Activated CD8-positive, alpha-beta memory T cell treated with anti-CD3 and anti-CD28 coated beads for 48 hours (primary cell): ENCODE results near the gene SEMA5B.

Source experiments
- DNase-seq, 3 experiments: peaks; one replicate each; pipeline ENCODE4 v3.0.0-alpha.2; 2020; ENCODE audit warnings: low read depth in 2 of 3, low spot score in 2 of 3

Gene SEMA5B

GRCh38 chr3:122974764-122975162 is 52.8 kb downstream of the SEMA5B start:
- no peak for DNase-seq

- DNase-seq = no peak
These were observed 53.5 kb downstream of the SEMA5B start for GRCh38 chr3:122973893-122974615.

DNA sequence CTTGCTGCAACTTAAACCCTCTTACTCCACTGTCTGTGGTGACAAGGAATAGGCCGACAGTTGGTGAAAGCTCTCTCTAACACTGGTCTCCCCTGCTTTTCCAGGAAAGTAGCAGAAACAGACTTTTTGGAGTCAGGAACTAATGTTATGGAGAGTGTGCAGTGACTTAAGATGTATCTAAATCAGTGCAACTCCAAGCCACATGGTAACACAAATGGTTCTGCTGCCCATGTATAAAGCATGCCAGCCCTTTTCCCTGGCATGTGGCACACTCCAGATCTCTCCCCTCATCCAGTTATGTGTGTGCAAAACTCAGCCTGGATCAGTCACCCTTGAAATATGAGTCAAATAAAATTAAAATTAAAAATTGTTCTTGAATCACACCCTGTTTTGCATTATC is 55.4 kb downstream of the SEMA5B start:
- DNase-seq = no peak

DNA sequence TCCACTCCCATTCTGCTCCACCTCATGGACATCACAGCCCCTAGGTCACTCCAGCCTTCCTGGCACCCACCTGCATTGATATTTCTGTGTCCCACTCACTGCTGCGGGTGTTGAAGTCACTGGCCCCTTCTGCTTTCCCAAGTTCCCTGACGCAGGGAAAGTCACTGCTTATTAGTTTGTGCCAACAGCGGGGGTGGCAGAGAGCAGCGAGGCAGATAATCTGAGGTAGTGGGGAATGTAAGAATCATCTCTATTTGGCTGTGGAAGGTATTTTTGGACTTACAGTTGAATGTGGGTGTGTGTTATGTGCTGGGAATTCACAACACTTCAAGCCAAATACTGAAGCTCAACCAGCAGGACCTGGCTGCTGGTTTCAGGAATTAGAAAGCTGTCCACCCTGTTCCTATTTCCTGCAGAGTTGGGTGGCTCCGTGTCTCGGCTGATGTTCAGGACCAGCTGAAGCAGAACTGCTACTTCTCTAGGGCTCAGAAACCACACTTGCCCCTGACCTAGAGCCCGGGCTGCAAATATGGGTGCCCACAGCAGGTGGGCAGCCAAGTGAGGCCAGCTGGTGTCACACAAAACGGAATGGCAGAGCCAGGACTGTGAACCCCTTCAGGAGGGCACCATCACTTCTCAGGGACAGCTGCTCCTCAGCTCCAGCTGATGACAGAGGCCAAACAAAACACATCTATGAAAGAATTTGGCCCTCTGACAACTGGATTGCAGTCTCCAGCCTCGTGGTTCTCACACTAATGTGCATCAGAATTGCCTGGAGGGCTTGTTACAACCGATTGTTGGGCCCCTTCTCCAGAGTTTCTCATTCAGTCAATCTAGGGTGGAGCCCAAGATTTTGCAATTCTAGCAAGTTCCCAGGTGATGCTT is 57.7 kb downstream of the SEMA5B start:
- no peak for DNase-seq

GRCh38 chr3:122967765-122968164 is 59.8 kb downstream of the SEMA5B start:
- DNase-seq = no peak

DNA sequence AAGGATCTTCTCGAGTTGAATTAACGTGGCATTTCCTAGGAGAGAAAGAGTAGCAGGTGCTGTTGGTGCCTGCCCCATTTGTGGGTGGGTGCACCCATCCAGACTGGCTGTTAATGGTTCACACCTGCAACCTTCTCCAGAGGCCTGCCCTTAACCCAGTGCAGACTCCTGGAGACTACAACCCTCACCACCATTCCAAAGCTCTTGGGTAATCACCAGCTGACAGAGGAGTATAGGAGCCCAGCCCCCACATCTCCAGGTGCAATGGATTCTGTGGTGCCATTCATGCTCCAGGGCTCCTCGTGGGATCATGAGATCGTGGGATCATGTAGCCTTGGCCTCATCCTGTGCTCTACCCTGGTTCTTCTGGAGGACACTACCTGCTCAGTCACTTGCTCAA is 60.2 kb downstream of the SEMA5B start:
- no peak for DNase-seq

DNA sequence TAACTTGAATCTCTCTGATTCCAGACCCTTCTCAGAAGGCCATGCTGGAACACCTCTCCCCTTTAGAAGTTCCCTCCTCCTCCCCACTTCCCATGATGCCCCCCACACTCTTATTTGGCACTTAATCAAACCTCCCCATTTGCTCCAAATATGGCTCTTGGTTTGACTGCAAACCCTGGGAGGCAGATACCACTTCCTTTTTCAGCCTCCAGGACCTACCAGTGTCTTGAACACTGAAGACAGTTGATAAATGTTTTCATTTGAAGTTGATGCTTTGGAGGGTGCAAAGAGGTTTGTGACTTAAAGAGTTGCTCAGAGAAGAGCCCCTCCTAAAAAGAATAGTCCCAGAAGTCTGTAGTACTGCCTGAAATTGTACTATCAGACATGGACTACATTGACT is 61.5 kb downstream of the SEMA5B start:
- DNase-seq = no peak

DNA sequence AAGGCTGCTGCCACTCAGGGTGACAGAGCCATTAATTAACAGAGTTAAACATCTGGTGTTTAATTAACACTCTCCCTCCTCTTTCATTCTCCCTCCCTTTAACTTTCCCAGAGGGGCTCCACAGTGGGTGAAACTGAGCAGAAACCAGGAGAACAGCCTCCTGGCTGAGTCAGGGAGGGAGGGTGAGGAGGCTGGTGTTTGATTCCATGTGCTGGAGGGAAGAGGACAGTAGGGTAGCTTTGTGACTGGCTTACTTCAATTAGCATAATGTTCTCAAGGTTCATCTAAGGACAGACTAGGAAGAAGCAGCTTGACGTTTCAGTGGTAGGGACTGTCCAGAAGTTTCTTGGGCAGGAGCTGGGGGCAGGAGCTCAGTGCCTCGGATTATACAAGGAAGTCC is 62.8 kb downstream of the SEMA5B start:
- DNase-seq = no peak

DNA sequence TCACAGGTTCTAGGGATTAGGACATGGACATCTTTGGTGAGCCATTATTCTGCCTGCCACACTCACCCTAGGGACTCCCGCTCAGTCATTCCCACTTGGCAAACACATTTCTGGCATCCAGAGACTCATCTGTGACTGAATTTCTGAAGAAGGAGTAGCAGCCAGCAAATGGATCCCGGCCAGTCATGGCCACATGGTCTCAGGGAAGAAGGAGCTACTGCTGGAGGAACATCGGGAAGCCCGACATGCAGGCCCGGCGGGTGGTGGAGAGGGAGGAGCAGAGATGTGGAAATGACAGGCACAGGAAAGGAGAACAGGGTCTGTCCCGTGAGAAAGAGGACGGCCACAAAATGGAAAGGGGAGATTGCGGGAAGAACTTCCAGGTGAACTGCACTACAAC is 65.4 kb downstream of the SEMA5B start:
- DNase-seq = no peak

DNA sequence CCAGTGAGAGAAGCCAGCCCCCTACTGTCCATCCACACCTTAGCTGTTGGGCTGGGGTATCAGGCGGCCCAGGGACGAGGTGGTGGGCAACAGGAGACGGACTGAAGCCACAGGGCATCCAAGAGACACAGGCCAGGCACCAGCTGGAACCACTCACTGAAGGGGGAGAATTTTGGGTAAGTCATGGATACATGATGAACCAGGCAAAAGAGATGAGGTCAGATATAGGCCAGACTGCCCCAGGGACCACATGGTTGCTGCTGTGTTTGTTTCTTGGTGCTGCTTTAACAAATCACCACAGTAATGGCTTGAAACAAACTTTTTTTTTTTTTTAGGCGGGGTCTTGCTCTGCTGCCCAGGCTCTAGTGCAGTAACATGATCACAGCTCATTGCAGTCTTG is 66.4 kb downstream of the SEMA5B start:
- DNase-seq = no peak

DNA sequence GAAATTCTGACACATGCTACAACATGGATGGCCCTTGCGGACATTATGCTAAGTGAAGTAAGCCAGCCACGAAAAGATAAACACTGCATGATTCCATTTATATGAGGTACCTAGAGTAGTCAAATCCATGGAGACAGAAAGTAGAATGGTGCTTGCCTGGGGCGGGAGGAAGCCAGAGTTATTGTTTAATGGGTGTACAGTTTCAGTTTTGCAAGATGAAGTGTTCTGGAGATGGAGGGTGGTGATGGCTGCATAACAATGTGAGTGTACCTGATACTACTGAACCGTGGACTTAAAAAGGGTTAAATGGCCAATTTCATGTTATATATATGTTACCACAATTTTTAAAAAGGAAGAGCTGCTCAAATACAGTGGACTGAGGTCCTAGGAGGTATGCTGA is 66.9 kb downstream of the SEMA5B start:
- DNase-seq = no peak

GRCh38 chr3:122959339-122959738 is 68.2 kb downstream of the SEMA5B start:
- no peak for DNase-seq

- no peak for DNase-seq
These were observed 69.6 kb downstream of the SEMA5B start for GRCh38 chr3:122957707-122958689.

GRCh38 chr3:122956693-122957455 is 70.7 kb downstream of the SEMA5B start:
- no peak for DNase-seq

DNA sequence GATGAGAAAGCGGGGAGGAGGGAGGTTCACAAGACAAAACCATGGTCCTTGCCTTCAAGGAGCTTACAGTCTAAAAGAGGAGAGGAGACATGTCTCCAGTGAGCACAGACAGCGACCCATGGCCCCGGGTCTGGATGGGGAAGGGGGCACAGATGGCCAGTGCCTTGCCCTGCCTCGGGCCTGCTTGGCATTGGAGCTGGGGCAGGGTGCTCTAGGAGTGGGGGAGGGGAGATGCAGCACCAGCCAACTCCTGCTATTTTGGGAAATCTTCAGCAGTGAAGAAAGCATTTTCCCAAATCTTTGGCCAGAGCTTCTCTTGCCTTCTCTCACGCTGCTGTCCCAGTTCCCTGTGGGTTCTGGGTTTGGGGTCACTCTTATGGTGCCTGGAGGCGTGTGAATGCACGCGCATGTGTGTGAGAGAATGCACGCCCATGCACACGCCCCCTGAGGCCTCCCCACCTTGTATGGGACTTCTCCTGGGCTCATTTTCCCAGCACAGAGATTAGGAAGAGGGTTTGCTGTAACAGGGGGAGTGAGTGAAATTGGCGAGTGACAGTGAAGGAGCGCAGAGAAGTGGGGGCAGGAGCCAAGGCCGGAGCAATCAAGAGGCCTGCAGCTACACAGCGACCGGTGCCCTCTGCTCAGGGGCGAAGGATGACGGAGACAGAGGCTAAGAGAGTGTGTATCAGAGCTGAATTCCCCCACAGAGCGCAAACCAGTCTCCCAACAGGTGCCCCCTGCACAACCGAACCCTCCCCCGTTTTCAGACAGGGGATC is 71.5 kb downstream of the SEMA5B start:
- no peak for DNase-seq

GRCh38 chr3:122952520-122952919 is 75.0 kb downstream of the SEMA5B start:
- no peak for DNase-seq

GRCh38 chr3:122948408-122948807 is 79.2 kb downstream of the SEMA5B start:
- DNase-seq = no peak

DNA sequence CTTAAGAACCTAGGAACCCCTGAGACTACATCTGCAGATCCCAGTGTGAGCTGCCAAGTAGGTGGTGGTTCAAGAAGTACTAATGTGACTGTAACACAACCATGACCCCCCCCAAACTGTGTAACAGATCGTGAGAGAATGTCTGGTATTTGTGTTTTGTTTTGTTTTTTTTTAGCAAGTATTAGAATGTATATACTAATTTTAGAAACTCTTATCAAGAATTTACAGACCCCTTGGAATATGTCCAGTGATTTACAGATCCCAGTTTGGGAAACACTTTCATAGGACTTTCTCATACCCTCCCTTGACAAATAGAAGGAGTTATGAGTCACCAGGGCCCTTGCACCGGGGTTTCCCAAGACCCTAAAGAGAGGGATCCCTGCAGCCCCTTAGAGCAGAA is 79.8 kb downstream of the SEMA5B start:
- DNase-seq = no peak

- DNase-seq = no peak
These were observed 80.4 kb downstream of the SEMA5B start for GRCh38 chr3:122947196-122947595.

GRCh38 chr3:122946185-122946584 is 81.4 kb downstream of the SEMA5B start:
- DNase-seq = no peak
